Ovary (tissue), 9 donors: ENCODE data around the gene FTH1. TPM values are rescaled to one million over a fixed set of nuclear protein-coding genes. Genes with fewer than 3 reads are reported as not detected.

ENCODE experiments used
- DNase-seq, 5 donors: peaks; one replicate each; pipeline ENCODE4 v3.0.0-alpha.2; 2019 to 2020
- H3K27ac ChIP-seq, 2 donors: fragments of 200-600 bp; one replicate each; pipeline versions ENCODE4 v1.5.1 to v1.8.0; 2019 to 2022
- H3K27me3 ChIP-seq: fragments of 200-600 bp; one replicate; pipeline ENCODE4 v1.8.0; 2022
- H3K36me3 ChIP-seq: fragments of 200-600 bp; sonication (generic); one replicate; pipeline ENCODE4 v1.5.1; 2019
- H3K4me1 ChIP-seq: one replicate; pipeline ENCODE4 v1.8.1; 2013; ENCODE audit warnings: mild to moderate bottlenecking, moderate library complexity; ENCODE audit not compliant: insufficient read depth
- H3K4me3 ChIP-seq: fragments of 200-600 bp; sonication (generic); one replicate; pipeline ENCODE4 v1.5.1; 2017
- H3K9me3 ChIP-seq, 2 donors: fragments of 200-600 bp in 1 of 2; sonication (generic) in 1 of 2; one replicate each; pipeline versions ENCODE4 v1.5.1 to v1.8.1; 2013 to 2019; ENCODE audit warnings: mild to moderate bottlenecking in 1 of 2, moderate library complexity in 1 of 2
- EP300 ChIP-seq: sonication (generic); formaldehyde crosslinking; IDR thresholded peaks from one replicate; pipeline ENCODE4 v1.6.1; 2017; ENCODE audit warnings: antibody characterized with exemption
- POLR2A ChIP-seq: fragments of 450-650 bp; IDR thresholded peaks from one replicate; pipeline ENCODE4 v1.6.1; 2017; ENCODE audit warnings: antibody characterized with exemption, mild to moderate bottlenecking, moderate library complexity
- WGBS, 3 donors: extraction: QIAGEN DNeasy Blood & Tissue Kit in 1 of 3; methylation state at CpG; one replicate each; pipeline versions ENCODE4 v1.1.5 to v1.1.7; 2013 to 2017; 5-methylcytosine and 5-hydroxymethylcytosine counted together
- intact Hi-C, 4 donors: fragments of 100-400 bp; cut with DNase I; formaldehyde crosslinking; loops; one replicate each; pipeline versions ENCODE4 v1.11.0 to v1.15.1; 2022 to 2023
- polyA plus RNA-seq, 2 donors: library from polyadenylated mRNA; stranded (reverse); fragments of 200-250 nt in 1 of 2; fragments of 350-450 nt in 1 of 2; fragmentation: Illumina TruSeq in 1 of 2; extraction: RNeasy Lipid Tissue Mini Kit (QIAGEN cat#74804) in 1 of 2; gene quantifications; one replicate each; pipeline ENCODE4 v1.2.3, GENCODE V29; 2013 to 2014
- total RNA-seq, 7 donors: library from RNA; depleted of rRNA in 2 of 7; stranded (reverse); fragments of >200 nt in 2 of 7; fragmentation: NEBNext Ultra II Directional in 3 of 7; extraction: Animal tissue kit (Norgen Biotek cat#: 25700) in 3 of 7; gene quantifications; one replicate each; pipeline versions ENCODE4 v1.1.0 to v1.2.4, GENCODE V29; 2016 to 2023
- TF ChIP-seq, protein P1 (sequence below), 3 donors: fragments of 450-650 bp in 2 of 3; fragments of 200-600 bp in 1 of 3; IDR thresholded peaks; one replicate each; pipeline versions ENCODE4 v1.5.1 to v1.8.0; 2016 to 2022; ENCODE audit warnings: antibody characterized with exemption in 3 of 3, mild to moderate bottlenecking in 1 of 3
- donor health status: DM: no; HTN: no; CAD: no; lungs with moderate emphysema.
- donor health status: DM: no; HTN: no; CAD: no.
- donor health status: Bipolar disorder and iron deficiency.
- donor health status: DM: yes; HTN: yes; CAD: no.
- donor health status: DM: no; HTN: no; CAD: no.
- donor health status: DM: yes; HTN: yes; CAD: no.

The FTH1 gene
- total and polyA plus RNA-seq, 9 donors = 1,118 to 5,649 (median 2,155) TPM

DNA sequence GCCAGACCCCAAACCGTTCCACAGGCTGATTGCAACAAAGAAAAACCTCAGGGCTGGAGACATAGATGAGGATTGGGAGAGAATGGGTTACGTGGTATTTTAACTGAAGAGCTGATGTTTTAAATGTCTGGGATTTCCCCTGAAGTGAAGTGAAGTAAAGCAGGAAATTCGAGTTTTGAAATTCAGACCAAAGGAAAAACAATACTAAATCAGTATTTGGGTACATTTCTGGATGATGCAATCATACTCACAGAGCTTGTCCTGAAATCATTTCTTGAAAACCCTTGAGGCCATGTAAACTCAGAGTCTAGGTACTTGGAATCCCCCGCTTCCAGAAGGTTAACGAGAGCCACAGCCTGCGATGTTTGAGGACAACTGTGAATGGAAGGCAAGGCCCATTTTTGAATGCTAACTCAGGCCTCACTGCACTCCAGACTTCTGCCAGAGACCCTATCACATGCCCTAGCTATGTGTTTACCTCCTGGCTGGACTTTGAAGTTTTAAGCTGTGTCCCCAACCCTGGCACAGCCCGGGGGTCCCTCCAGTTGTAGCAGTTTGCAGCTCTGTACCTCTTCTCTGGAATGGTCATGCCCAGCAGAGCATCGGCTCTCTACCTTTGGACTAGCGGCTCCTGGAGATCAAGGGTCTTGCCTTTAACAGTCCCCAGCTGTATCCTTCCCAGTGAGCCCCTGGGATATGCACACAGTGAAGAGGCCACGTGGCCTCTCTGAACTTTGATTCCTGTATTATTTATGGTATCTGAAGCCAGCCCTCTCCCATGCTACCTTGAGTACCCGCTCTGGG is 5.4 kb upstream of the FTH1 start:
- 41 to 45% (median 45%) methylated on average over 11 of the region's 11 CpGs for WGBS, 3 donors
- Histone ChIP-seq H3K27ac (peak overlapping the region; percentile 81 to 96), H3K4me1 (peaks cover 29% of the 10 kb centered on the region), H3K36me3 (no peaks in the 10 kb centered on the region), H3K9me3 (no peaks in the 10 kb centered on the region), H3K4me3 (no peak overlapping the region), H3K27me3 (no peaks in the 10 kb centered on the region)
- DNase-seq = peak in 3 of 5 donors; percentile 44 to 50 (median 46)
- intact Hi-C loops = no loop called here
- no peak for TF ChIP-seq POLR2A

DNA sequence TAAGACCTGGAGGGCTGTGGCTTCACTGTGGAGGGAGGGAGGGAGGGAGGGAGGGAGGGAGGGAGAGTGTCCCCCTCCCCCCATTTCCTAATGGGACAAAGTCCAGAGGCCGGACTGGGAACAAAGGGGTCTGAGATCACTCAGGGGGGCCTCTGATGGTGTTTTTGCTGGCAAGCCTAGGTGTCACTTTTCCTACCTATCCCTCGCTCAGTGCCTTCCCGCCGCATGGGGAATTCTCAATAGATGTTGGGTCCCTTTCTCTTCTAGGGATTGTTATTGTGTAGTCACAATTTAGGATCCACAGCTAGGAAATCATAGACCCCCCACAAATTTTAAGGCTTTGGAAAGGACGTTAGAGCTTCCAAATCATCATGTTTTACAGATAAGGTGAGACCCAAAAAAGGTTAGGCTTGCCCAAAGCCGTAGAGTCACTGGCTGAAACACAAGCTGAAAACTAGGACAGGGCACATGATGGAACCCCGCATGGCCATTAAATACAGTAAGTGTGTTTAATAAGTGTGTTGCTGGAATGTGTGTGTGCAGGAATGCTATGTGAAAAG is 4.8 kb upstream of the FTH1 start:
- 32 to 34% (median 33%) methylated on average over 7 of the region's 7 CpGs for WGBS, 3 donors
- intact Hi-C loops = no loop called here
- no peak for TF ChIP-seq POLR2A
- TF ChIP-seq EP300 = no peak
- TF ChIP-seq, protein P1, sequence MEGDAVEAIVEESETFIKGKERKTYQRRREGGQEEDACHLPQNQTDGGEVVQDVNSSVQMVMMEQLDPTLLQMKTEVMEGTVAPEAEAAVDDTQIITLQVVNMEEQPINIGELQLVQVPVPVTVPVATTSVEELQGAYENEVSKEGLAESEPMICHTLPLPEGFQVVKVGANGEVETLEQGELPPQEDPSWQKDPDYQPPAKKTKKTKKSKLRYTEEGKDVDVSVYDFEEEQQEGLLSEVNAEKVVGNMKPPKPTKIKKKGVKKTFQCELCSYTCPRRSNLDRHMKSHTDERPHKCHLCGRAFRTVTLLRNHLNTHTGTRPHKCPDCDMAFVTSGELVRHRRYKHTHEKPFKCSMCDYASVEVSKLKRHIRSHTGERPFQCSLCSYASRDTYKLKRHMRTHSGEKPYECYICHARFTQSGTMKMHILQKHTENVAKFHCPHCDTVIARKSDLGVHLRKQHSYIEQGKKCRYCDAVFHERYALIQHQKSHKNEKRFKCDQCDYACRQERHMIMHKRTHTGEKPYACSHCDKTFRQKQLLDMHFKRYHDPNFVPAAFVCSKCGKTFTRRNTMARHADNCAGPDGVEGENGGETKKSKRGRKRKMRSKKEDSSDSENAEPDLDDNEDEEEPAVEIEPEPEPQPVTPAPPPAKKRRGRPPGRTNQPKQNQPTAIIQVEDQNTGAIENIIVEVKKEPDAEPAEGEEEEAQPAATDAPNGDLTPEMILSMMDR (IDR thresholded peaks at IDR 0.05) = no peak
- peak overlapping the region; percentile 81 to 96 for H3K27ac ChIP-seq
- H3K9me3 ChIP-seq = no peaks in the 10 kb centered on the region
- H3K36me3 ChIP-seq = no peaks in the 10 kb centered on the region
- peak in 1 of 5 donors; percentile 19 for DNase-seq
- H3K4me1 ChIP-seq = peaks cover 29% of the 10 kb centered on the region
- no peaks in the 10 kb centered on the region for H3K27me3 ChIP-seq
- no peak overlapping the region for H3K4me3 ChIP-seq

DNA sequence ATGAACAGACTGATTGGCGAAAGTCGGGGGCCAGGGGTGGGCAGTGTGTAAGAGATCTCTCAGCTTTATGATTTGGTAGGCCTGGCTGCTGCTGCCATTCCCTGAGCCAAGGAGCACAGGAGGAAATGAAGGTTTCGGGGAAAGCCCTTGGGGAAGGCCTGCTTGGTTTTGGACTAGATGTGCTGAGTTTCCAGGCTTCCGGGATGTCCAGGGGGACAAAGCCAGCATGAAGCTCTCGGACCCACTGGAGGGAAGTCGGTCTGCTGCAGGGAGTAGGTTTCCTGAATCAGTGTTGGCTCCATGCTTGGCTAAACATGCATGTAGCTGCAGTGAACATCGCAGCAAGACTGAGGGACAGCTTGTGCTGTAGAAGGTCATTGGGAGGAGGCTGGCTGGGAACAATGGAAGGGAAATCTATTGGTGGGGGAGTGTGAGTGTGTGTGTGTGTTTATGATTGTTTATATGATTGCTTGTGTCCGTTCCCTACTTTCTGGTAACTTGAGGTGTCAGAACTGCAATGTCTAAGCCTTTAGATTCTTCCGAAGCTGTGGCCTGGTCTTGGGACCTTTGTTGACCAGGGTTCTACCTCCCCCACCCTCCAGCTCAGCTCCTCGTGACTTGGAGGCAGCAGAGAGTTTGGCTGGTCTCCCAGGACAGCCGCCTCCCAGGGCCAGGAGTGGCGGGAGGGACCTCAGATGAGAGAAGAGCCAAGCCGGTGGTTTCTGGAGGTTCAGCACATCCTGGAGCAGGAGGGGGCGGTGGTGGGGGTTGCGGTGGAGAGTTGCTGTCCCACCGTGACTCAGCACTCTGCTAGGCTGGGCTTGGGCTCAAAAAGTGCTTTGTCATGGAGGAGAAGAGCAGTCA is 4.0 kb upstream of the FTH1 start:
- peak; percentile 99 to 100 (median 99) for DNase-seq
- intact Hi-C loops = no loop called here
- WGBS, 3 donors = 4 to 9% (median 6%) methylated on average over 16 of the region's 16 CpGs
- H3K4me3 ChIP-seq = no peak overlapping the region
- TF ChIP-seq EP300 (peak; percentile 73), POLR2A (peak; percentile 43)
- TF ChIP-seq, protein P1 (IDR thresholded peaks at IDR 0.05) = no peak
- H3K4me1 ChIP-seq = peaks cover 29% of the 10 kb centered on the region
- H3K27ac ChIP-seq = peak overlapping the region; percentile 81 to 96
- H3K9me3 ChIP-seq = no peaks in the 10 kb centered on the region
- no peaks in the 10 kb centered on the region for H3K27me3 ChIP-seq
- H3K36me3 ChIP-seq = no peaks in the 10 kb centered on the region

DNA sequence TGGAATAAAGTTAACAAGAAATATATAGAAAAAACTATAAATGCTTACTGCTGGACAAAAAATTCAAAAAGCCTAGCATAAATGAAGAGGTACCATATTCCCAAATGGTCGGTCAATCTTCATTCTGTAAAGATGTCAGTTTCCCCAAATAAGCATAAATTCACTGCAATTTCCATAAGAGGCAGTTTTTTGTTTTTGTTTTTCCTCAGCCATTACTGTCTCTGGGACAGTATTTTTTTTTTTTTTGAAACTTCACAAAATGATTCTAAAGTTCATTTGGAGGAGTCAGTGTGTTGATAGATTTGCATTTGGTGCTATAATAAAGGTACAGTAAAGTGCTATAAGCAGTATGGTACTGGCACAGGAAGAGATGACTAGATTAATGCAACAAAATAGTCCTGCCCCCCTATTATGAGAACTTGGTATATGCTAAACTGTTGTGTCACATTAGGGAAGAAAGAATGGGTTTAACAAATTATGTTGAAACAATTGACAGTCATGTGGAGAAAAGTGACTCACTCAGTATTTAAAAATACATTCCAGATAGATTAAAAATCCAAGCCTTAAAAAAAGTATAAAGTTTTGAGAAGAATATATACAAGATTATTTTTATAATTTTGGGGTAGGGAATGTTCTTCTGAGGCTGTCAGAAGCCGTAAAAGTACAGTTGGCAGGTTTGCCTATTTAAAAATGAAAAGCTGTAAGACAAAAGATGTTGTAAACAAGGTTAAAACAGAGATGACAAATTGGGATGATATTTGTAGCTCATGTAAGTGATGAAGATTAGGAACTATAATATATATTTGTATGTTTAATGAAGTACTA is 2.6 kb upstream of the FTH1 start:
- TF ChIP-seq, protein P1 (IDR thresholded peaks at IDR 0.05) = no peak
- TF ChIP-seq EP300 (no peak), POLR2A (no peak)
- WGBS, 3 donors = 64 to 68% (median 65%) methylated on average over 2 of the region's 2 CpGs
- DNase-seq = no peak
- Histone ChIP-seq H3K27ac (peak overlapping the region; percentile 81 to 96), H3K27me3 (no peaks in the 10 kb centered on the region), H3K4me3 (no peak overlapping the region), H3K36me3 (no peaks in the 10 kb centered on the region), H3K9me3 (no peaks in the 10 kb centered on the region), H3K4me1 (peaks cover 32% of the 10 kb centered on the region)
- intact Hi-C loops = no loop called here
